Stimulated activated CD8-positive, alpha-beta memory T cell treated with anti-CD3 and anti-CD28 coated beads, Interleukin-7, amount 100 ng/mL, for 1 hour (primary cell): ENCODE results near the gene ACTR2.
A peak's percentile ranks its signal among the peaks of the same experiment; 100 is the strongest.
"Not testable (repeated sequence)": the region's sequence is repeated elsewhere in the genome, so short reads cannot be mapped to it uniquely, and the experiment has no call there.

Source experiments
- DNase-seq, 2 donors: peaks; one replicate each; pipeline ENCODE4 v3.0.0-alpha.2; 2020; ENCODE audit warnings: low read depth in 2 of 2

ACTR2 gene

DNA sequence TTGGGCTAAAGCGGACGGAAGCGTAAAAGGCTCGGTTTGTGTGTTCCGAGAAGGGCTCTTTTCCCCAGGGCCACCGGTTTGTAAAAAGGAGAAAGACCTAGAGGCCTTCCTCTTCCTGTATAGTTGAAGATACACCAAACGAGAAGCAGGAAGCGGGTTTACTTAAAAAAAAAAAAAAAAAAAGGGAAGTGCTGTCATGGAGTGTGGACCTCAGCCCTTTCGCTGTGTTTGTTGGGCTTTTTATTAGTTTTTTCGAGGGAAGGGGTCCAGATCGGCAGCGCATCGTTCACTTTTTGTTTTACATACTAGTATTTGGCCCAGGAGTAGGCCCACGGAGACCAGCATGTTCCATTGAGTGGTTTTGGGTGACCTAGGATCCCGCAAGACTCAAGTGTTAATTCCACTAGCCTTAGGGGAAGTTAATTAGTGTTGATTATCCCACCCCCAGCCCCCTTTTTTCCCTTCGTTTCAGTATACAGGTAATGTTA is 676 bp downstream of the ACTR2 start:
- DNase-seq, result peak in 1 of 2 donors; percentile 17

DNA sequence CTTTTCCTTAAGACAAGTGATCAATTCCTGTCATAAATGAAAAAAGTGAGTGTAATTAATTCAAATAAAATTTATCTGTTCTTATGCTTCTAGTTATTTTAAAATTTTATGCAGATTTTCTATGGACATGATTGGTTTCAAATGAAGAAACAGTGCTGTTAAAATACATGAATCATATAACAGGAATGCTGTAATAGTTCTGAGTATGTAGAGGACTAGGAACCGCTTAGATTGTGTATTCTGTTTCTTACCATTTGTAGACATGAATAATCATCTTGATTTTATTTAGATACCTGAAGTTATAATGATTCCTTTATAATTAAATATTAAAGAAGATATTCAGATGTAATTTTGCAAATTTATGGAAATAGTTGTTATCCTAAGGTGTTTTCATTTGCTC is 3.5 kb downstream of the ACTR2 start:
- DNase-seq, result no peak

DNA sequence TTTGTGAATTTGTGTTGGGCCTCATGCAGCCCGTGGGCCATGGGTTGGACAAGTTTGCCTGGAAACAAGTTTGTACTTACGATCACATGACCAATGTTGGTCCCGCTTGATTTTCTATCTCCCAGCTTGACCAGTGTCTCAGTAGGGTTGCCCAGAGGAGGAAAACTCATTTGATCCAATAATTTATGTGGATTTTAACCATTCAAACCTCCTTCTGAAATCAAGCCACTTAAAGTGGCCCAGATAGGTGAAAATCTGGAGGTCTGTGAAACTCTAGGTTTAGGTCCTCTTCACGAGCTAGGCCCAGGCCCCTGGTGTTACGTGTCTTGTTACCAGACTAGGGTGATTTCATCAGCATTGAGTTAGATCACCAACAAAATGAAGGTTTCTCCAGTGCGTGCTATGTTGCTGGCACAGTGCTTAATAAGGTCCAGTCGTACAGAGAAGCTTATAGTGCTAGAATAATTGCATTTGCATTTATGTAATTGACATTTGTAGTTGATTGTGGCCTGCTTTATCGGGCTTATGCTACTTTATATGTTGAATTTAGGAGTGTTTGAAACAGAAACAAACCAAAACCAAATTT is 4.4 kb downstream of the ACTR2 start:
- DNase-seq, result no peak

DNA sequence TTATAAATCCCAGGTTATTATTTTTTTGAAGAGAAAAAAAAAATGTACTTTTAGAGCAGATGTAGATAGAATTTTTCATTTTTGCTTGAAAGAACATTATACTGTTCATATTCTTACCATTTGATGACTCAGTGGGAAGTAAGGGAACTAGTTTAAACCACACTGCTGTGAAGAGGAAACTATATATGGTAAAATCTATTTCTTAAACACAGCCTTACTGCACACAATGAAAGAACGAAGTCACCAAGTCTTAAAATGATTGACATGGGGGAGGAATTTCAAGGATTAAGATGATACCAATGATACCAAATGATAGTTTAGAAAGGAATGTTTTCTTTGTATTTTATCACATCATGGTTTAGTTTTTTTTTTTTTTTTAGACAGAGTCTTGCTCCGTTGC is 5.0 kb downstream of the ACTR2 start:
- DNase-seq, result no peak

DNA sequence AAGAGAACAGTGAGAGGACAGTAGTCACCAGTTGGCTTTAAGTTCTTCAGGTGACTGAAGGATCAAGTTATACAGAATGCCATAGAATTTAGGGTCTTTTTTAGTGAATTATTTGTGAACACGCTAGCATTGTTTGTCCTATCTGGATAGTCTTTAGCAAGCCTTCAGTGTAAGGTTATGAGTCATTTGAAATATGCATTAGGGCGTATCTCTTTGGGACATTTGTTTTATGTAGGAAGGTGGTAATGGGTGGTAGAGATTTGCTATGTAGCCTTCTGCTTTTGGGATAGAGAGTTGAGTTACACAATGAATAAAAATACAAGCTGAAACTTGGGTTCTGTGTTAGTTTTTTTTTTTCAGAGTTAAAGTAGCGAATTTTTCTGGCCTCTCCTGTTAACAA is 13.0 kb downstream of the ACTR2 start:
- no peak for DNase-seq

DNA sequence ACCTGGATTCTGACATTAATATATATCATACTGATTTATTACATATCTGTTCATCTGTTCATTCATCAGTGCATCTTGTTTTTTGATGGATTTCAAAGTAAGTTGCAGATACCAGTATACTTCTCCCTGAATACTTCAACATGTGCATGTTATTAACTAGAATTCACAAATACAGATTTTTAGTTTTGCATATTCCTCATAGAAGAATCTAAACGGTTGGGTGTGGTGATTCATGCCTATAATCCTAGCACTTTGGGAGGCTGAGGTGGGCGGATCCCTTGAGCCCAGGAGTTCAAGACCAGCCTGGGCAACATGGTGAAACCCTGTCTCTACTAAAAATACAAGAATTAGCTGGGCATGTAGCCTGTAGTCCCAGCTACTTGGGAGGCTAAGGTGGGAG is 16.8 kb downstream of the ACTR2 start:
- DNase-seq, result not testable (repeated sequence)

DNA sequence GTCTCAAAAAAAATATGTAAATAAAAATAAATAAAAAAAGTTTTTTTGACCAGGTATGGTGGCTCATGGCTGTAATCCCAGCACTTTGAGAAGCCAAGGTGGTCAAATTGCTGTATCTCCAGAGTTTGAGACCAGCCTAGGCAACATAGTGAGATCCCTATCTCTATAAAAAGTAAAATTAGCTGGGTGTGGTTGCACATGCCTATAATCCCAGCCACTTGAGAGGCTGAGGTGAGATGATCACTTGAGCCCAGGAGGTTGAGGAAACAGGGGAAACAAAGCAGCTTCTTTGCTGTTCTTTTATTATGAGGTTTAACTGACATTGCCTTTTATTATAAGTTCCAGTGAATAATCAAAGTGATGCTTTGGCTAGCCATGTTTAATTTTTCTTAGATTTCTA is 25.0 kb downstream of the ACTR2 start:
- no peak for DNase-seq

DNA sequence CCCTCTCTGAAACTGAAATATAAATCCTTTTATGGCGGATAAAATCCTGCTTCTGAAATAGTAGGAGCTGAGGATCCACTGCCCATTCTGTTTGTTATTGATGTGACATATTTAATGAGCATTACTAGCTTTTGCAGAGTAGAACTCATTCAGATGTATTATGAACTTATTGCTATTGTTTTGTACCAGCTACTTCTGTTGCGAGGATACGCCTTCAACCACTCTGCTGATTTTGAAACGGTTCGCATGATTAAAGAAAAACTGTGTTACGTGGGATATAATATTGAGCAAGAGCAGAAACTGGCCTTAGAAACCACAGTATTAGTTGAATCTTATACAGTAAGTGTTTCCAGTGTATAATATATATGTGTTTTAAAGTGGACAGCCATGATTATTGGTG is 27.7 kb downstream of the ACTR2 start:
- DNase-seq, result no peak

DNA sequence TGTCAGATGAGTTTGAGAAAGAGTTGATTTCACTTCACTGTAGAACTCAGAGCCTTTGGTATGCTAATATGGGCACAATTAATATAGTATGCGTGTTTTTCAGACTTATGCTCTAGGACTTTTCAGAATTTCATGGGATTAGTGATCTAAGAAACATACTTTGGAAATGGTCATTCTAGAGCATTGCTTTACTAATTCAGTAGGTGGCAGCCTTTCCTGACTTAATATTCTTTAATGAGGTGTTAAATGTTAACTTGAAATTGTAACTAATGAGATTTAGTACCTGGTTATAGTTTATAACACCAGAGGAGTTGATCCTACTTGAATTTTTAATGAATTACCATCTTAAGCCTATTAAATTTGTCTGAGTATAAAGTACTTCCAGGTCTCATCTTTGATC is 28.4 kb downstream of the ACTR2 start:
- no peak for DNase-seq

DNA sequence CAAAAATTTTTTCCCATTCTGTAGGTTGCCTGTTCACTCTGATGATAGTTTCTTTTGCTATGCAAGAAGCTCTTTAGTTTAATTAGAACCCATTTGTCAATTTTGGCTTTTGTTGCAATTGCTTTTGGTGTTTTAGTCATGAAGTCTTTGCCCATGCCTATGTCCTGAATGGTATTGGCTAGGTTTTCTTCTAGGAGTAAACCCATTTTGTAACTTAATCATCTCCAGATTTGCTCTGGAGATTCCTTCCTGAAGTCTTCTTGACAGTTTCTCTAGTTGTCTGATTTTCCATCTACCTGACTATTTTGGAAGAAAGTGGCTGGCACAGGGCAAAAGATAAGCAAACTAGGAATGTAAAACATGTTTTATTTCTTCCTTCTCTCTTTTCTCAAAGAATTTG is 30.2 kb downstream of the ACTR2 start:
- not testable (repeated sequence) for DNase-seq

DNA sequence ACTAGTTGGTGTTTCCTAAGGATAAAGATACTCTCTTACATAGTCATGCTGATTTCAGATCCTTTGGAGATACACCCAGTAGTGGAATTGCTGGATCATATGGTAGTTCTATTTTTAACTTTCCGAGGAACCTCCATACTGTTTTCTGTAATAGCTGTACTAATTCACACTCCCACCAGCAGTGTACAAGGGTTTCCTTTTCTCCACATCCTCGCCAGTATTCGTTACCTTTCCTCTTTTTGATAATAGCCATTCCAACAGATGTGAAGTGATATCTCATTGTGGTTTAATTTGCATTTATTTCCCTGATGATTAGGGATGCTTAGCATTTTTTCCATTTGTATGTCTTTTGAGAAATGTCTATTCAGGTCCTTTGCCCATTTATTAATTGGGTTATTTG is 34.0 kb downstream of the ACTR2 start:
- DNase-seq, result no peak

DNA sequence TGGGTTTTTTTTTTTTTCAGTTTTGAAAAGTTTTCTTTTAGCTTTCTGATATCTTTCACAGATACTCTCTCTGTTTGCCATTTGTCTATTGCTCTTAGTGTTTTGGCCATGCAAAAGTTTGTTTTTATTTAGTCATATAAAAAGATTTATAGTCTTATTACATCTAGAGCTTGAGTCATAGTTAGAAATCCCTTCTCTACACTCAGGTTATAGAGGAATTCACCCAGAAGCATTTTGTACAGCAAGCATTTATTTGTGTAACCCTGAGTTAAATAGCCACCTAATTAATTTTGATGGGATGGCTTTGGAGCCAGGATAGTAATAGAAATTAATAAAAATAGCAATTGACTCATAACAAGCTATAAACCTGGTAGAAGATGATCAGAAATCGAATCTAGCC is 35.6 kb downstream of the ACTR2 start:
- no peak for DNase-seq

DNA sequence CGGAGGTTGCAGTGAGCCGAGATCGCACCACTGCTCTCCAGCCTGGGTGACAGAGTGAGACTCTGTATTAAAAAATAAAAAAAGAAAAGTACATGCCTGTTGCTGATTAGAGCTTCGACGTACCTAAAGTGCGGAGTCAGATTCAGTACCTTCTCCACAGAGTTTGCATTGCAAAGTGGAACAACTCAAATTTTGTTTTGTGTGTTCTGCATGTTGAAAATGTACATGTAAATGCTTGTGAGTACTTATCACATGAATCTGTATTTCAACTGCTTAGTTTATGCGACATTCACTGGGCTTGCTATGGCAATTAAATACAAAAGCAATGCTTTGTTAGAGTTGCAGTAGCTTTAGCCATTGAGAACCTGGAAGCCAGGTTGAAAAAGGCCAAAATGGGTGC is 36.4 kb downstream of the ACTR2 start:
- no peak for DNase-seq

DNA sequence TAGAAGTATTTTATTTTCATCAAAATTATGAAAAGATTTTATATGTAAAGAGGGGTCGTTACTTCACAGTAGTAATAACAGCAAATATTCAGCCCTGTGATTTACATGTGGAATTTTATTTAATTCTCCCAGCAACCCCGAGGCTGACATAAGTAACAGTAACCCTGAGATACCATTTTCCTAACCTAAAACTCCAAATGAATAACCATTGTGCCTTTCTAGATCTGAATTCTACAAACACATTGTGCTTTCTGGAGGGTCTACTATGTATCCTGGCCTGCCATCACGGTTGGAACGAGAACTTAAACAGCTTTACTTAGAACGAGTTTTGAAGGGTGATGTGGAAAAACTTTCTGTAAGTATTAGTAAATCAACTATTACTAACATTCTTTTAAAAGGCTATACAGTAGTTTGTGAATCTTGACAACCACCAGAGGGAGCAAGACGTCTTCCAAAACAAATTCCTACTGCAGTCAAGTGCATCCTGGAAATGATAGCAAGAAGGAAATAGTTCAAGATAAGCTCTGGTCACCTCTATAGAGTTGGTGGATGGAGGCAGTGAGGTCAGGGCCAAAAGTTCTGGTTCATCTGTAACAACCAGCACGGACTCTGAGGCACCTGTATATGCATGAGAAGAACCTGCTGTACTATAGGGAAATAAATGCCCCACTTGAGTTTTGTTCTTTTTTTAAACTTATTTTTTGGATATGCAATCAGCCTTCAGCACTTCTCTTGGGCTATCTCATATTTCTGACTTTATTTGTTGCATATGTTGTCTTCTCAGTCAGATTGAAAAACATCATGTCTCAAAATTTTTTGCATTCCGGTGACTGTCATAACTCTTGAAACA is 37.4 kb downstream of the ACTR2 start:
- DNase-seq, result no peak

DNA sequence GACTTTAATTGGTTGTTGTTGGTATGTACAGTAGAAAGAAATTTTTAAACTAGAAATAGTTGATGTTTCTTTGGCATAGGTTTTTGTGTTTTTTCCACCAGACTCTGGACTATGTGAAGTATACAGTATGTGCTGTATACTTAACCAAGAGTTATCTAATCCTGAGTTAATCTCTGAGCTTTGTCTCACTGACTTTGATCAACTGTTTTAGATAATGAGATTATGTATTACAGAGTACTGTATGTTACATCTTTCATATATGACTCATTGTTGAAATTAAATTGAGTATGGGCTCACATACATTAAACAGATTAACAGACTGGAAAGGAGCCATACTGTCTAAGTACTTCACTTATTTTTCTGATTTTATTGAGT is 38.0 kb downstream of the ACTR2 start:
- DNase-seq, result no peak

DNA sequence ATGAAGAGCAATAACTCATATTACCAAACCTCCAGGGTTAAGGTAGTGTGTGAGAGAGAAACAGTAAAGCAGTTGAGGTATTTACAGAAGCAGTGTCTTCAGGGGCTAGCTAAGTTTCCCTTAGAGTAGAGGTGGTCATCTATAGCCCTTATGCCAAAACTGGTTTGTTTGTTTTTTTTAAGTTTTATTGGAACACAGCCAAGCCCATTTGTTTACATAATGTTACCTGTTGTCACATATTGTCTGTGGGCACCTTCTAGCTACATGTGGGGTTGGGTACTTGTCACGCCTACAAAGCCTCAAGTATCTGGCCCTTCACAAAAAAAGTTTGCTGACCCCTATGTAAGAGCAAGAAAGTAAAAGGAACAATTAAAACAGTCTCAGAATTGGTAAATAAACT is 39.4 kb downstream of the ACTR2 start:
- no peak for DNase-seq

DNA sequence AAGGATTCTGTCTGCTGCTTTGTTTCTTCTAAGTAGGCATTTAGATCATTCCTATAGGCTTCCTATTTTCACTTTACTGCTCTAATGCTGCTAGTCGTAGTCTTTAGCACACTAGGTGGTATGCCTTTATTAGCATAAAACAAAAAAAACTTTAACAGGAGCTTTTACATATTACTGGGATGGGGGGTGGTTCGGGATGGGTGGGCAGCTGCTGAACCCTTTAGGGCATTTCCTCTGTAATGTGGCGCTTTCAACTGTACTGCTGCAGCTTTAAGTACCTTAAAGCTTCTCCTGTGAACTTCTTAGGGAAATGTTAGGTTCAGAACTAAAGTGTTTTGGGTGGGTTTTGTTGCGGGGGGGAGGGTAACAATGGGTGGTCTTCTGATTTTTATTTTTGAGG is 41.3 kb downstream of the ACTR2 start:
- no peak for DNase-seq

DNA sequence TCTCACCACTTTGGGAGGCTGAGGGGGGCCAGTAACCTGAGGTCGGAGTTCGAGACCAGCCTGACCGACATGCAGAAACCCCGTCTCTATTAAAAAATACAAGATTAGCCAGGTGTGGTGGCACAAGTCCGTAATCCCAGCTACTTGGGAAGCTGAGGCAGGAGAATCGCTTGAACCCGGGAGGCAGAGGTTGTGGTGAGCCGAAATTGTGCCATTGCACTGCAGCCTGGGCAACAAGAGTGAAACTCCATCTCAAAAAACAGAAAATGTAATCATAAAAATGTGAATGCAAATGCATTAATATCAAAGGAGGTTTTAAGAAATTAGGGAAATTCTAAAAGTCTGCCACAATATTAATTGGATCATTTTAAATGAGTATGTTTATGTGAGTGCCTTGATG is 45.7 kb downstream of the ACTR2 start:
- DNase-seq, result no peak

DNA sequence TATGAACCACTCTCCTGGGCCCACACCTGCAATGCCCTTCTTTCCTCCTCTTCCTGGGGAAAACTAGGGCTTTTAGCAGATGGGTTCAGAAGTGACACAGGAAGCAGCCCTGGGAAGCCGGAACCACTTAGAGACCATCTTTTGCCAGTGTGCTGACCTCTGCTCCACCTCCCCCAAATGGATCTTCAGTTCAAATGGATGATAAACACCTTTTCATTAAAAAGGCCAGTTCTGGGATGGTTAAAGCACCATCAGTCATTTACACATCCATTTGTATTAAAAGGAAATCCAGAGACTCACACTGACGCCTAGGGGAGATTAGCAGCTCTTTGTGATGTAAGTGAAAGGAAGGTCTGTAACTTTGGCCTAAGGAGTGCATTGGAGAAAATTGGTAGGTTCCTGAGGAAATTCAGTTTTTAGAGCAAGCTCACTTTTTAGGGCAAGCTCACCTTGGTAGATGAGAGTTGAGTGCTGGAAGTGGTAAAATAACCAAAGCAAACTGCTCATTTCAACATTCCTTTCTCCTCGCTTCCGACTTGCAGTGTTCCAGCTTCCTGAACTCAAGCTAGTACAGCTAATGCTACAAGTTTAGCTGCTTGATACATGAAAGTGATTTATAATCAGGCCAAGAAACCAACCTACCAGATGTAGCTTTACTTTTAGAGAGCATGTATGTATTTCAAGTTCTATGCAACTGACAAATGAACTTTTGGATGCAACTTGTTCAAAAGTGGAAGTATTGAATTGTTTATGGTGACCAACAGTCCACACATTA is 47.7 kb downstream of the ACTR2 start:
- DNase-seq, result no peak

DNA sequence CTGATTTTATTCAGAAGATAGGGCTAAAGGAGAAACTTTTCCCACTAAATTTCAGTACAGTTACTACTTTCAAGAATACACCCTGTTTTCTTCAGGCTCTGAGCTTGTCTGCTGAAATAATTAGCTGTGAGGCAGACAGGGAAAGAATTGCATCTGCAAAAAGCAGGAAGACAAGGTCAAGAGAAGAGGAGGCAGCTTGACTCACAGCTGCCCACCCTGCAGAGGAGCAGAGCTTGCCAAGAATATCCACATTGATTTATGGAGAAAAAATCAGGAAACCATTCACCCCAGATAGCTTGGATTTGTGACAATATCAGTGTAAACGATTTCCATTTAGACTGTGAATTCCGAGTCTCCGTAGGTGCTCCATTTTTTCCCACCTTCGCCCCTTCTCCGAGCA is 49.0 kb downstream of the ACTR2 start:
- no peak for DNase-seq

DNA sequence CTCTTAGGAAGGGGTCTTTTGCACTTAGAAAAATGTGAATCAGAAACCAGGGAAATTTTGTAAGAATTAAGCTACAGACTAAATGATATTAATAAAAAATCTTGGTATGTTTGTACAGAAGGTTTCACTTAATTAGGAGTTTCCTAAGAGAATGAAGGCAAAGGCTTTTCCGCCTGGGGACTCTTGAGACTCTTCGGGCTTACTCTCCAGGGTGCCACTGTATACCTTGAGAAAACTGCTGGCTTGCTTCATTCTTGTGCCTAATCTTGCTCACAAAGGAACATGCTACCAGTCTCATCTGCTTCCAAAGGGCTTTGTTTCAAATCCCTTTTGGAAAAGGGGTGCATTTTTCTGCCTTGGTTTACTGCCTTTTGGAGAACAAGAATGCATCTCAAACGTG is 49.5 kb downstream of the ACTR2 start:
- no peak for DNase-seq

DNA sequence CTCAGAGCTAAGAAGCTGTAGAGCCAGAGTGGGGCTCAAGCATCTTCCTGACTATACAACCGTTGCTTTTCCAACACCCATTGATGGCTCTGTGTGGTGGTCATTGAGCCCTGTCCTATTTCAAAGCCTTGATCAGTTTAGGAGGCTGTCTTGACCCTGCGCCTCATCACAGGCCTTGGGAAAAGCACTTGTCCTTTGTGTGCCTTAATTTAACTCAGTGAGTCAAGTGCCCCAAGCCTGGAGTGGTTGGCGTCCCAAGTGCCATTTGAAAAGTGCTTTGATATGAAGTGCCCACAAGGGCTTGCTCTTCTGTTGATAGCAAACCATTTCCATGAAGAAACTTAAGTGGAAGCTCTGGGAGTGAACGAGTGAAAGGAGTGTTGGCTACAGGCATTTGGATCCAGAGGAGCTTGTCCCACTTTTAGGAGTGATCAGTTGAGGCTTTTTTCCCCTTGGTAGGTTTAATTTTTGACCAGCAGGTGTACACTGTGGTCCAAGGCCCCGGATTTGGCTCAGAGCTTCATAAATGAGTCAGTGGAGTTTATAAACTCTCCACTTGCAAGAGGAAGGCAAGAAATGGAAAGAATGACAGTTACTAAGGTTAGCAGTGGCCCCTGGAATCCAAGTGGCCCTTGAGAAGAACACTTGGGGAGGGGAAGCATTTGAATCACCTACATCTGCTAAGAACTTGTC is 50.3 kb downstream of the ACTR2 start:
- DNase-seq, result no peak
